ENCODE measurements around the gene VSTM2B.

Gene VSTM2B

GRCh38 chr19:29571181-29571580, 45.4 kb downstream of the VSTM2B start:
- no peak for DNase-seq

- no peak for DNase-seq
Measured at GRCh38 chr19:29573486-29573885, 47.7 kb downstream of the VSTM2B start.

GRCh38 chr19:29574510-29574909, 48.7 kb downstream of the VSTM2B start:
- no peak for DNase-seq

GRCh38 chr19:29576046-29576606, 50.3 kb downstream of the VSTM2B start:
- no peak for DNase-seq

- no peak for DNase-seq
Measured at GRCh38 chr19:29576761-29577648, 51.2 kb downstream of the VSTM2B start.

- DNase-seq: no peak
Measured at GRCh38 chr19:29577649-29577963, 51.8 kb downstream of the VSTM2B start.

GRCh38 chr19:29578349-29578748, 52.6 kb downstream of the VSTM2B start:
- no peak for DNase-seq

GRCh38 chr19:29579308-29579910, 53.6 kb downstream of the VSTM2B start:
- no peak for DNase-seq

GRCh38 chr19:29581398-29581797, 55.6 kb downstream of the VSTM2B start:
- no peak for DNase-seq

GRCh38 chr19:29583196-29583999, 57.6 kb downstream of the VSTM2B start:
- no peak for DNase-seq

GRCh38 chr19:29586401-29586800, 60.6 kb downstream of the VSTM2B start:
- DNase-seq: no peak

GRCh38 chr19:29587059-29587458, 61.3 kb downstream of the VSTM2B start:
- no peak for DNase-seq

- DNase-seq: peak; percentile 56
Measured at GRCh38 chr19:29587518-29587986, 61.8 kb downstream of the VSTM2B start.

GRCh38 chr19:29588095-29588494, 62.3 kb downstream of the VSTM2B start:
- no peak for DNase-seq

- DNase-seq: no peak
Measured at GRCh38 chr19:29590278-29590677, 64.5 kb downstream of the VSTM2B start.

- DNase-seq: no peak
Measured at GRCh38 chr19:29591670-29592069, 65.9 kb downstream of the VSTM2B start.

- DNase-seq: no peak
Measured at GRCh38 chr19:29593869-29594268, 68.1 kb downstream of the VSTM2B start.

- no peak for DNase-seq
Measured at GRCh38 chr19:29596080-29596727, 70.4 kb downstream of the VSTM2B start.

GRCh38 chr19:29596885-29597525, 71.2 kb downstream of the VSTM2B start:
- no peak for DNase-seq

GRCh38 chr19:29598036-29598435, 72.2 kb downstream of the VSTM2B start:
- DNase-seq: no peak

- DNase-seq: no peak
Measured at GRCh38 chr19:29598496-29598895, 72.7 kb downstream of the VSTM2B start.

- DNase-seq: no peak
Measured at GRCh38 chr19:29603308-29603707, 77.5 kb downstream of the VSTM2B start.

Measured in T1000 (cell line).